Measurements from ENCODE around the gene MBD5. TPM values are rescaled to one million over a fixed set of nuclear protein-coding genes. Genes with fewer than 3 reads are reported as not detected.

The MBD5 gene
- total and polyA plus RNA-seq, 4 donors: 2.0 to 15.9 (median 9.5) TPM

GRCh38 chr2:148490840-148491439, 470.0 kb downstream of the MBD5 start:
- 97% methylated on average over 4 of the region's 4 CpGs for WGBS
- TF ChIP-seq ATF3 (IDR thresholded peaks at IDR 0.05) (no peak), SP1 (IDR thresholded peaks at IDR 0.05) (no peak), YY1 (IDR thresholded peaks at IDR 0.05) (no peak), JUND (IDR thresholded peaks at IDR 0.05) (no peak), FOXA1 (IDR thresholded peaks at IDR 0.05) (no peak), ZBTB33 (IDR thresholded peaks at IDR 0.05) (no peak), RAD21 (IDR thresholded peaks at IDR 0.05) (no peak), NR2F2 (IDR thresholded peaks at IDR 0.05) (no peak), EGR1 (IDR thresholded peaks at IDR 0.05; ENCODE audit: low read depth in 2 of 2) (no peak), HNF4G (IDR thresholded peaks at IDR 0.05) (no peak), RXRA (IDR thresholded peaks at IDR 0.05) (no peak), HNF4A (conservative IDR thresholded peaks at IDR 0.05) (no peak), GABPA (IDR thresholded peaks at IDR 0.05 in 1 of 2, conservative IDR thresholded peaks at IDR 0.05 in 1 of 2) (no peak), REST (IDR thresholded peaks at IDR 0.05) (no peak), FOXA2 (IDR thresholded peaks at IDR 0.05) (no peak)
- Histone ChIP-seq H3K4me3 (ENCODE audit: low read depth in 1 of 3, low read length in 3 of 3) (no peak overlapping the region), H3K9ac (ENCODE audit: low read depth in 1 of 2, low read length in 2 of 2) (no peak overlapping the region), H3K36me3 (ENCODE audit: control insufficient read depth in 4 of 4, insufficient read depth in 3 of 4, low read depth in 1 of 4, low read length in 3 of 4) (no peaks in the 10 kb centered on the region), H3K27ac (ENCODE audit: low read depth in 1 of 2, low read length in 2 of 2) (no peak overlapping the region), H3K9me3 (ENCODE audit: control insufficient read depth in 4 of 4, low read length in 3 of 4) (no peaks in the 10 kb centered on the region), H3K4me1 (ENCODE audit: control insufficient read depth in 4 of 4, insufficient read depth in 4 of 4, low read length in 3 of 4) (no peaks in the 10 kb centered on the region), H3K27me3 (ENCODE audit: control insufficient read depth in 4 of 4, insufficient read depth in 4 of 4, low read length in 3 of 4) (no peaks in the 10 kb centered on the region)
- no peak for DNase-seq (ENCODE audit: low spot score)

- Histone ChIP-seq H3K27me3 (ENCODE audit: control insufficient read depth in 4 of 4, insufficient read depth in 4 of 4, low read length in 3 of 4) (no peaks in the 10 kb centered on the region), H3K36me3 (ENCODE audit: control insufficient read depth in 4 of 4, insufficient read depth in 3 of 4, low read depth in 1 of 4, low read length in 3 of 4) (no peaks in the 10 kb centered on the region), H3K9ac (ENCODE audit: low read depth in 1 of 2, low read length in 2 of 2) (no peak overlapping the region), H3K4me1 (ENCODE audit: control insufficient read depth in 4 of 4, insufficient read depth in 4 of 4, low read length in 3 of 4) (no peaks in the 10 kb centered on the region), H3K27ac (ENCODE audit: low read depth in 1 of 2, low read length in 2 of 2) (no peak overlapping the region), H3K9me3 (ENCODE audit: control insufficient read depth in 4 of 4, low read length in 3 of 4) (no peaks in the 10 kb centered on the region), H3K4me3 (ENCODE audit: low read depth in 1 of 3, low read length in 3 of 3) (no peak overlapping the region)
- DNase-seq (ENCODE audit: low spot score): no peak
- 79% methylated on average over 2 of the region's 2 CpGs for WGBS
- no peak for TF ChIP-seq CTCF (IDR thresholded peaks at IDR 0.05; ENCODE audit: low read depth, low read length, missing input control)
- no peak for TF ChIP-seq REST (IDR thresholded peaks at IDR 0.05)
- TF ChIP-seq MAX (IDR thresholded peaks at IDR 0.05): no peak
- no peak for TF ChIP-seq RAD21 (IDR thresholded peaks at IDR 0.05)
- no peak for TF ChIP-seq NR2F2 (IDR thresholded peaks at IDR 0.05)
- no peak for TF ChIP-seq ATF3 (IDR thresholded peaks at IDR 0.05)
- TF ChIP-seq RXRA (IDR thresholded peaks at IDR 0.05): no peak
These were observed 473.1 kb downstream of the MBD5 start for GRCh38 chr2:148493822-148494563.

All from liver (tissue), 9 donors.